ENCODE results near the gene SLC12A9. TPM values are rescaled to one million over a fixed set of nuclear protein-coding genes. Genes with fewer than 3 reads are reported as not detected.

The SLC12A9 gene
- total RNA-seq, 4 donors from 2014 or later: 21.0 to 46.2 (median 23.1) TPM

DNA sequence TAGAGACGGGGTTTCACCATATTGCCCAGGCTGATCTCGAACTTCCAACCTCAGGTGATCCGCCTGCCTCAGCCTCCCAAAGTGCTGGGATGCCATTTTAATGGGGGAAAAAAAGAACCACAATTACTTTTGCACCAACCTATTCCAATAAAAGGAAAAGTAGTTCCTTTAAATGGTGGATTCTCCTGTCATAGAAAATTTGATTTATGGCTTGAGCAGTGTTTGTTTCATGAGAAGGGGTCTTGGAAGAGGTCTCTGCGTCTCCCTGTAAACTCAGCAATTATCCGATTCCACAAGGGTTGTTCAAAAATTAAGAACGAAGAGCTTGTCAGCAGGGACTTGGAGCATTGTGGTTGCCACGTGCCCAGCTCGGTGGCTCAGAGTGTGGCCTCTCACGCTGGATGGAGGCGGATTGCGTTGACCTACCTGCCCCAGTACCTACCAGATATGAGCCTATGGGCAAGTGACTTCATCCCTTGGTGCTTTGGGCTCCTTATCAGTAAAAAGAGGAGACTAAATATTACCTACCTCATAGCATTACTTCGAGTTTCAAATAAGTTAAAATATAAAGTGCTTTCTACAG lies 11.8 kb downstream of the SLC12A9 start:
- WGBS, 2 donors (ENCODE audit: low coverage in 1 of 2): 83 to 92% methylated on average over 4 to 12 of the region's 12 CpGs
- Histone ChIP-seq H3K4me3 (no peak overlapping the region), H3K36me3 (no peaks in the 10 kb centered on the region), H3K27me3 (no peaks in the 10 kb centered on the region), H3K27ac (no peak overlapping the region), H3K4me1 (peaks cover 11 to 39% (median 34%) of the 10 kb centered on the region in 4 donors), H3K9me3 (no peaks in the 10 kb centered on the region)
- no peak for DNase-seq
- intact Hi-C loops (cut with DNase I; ENCODE audit: low total_unique reads) (no loop called here), in situ Hi-C loops (cut with MboI; ENCODE audit: low pct_ligation_motif_present in 1 of 4, low pct_unique_long_range_greater_than_20kb in 1 of 4, low sequenced_read_pairs in 3 of 4) (loop anchor here in 1 of 4 donors (25.0 kb wide), 1 partner anchor 152 kb away; the partner anchor contains the start of genes EPO and POP7)
- TF ChIP-seq POLR2AphosphoS5 (IDR thresholded peaks at IDR 0.05): no peak
- no peak for TF ChIP-seq EP300 (IDR thresholded peaks at IDR 0.05; ENCODE audit: low read depth)
- TF ChIP-seq CTCF (IDR thresholded peaks at IDR 0.05): no peak
- TF ChIP-seq POLR2A (IDR thresholded peaks at IDR 0.05): no peak

DNA sequence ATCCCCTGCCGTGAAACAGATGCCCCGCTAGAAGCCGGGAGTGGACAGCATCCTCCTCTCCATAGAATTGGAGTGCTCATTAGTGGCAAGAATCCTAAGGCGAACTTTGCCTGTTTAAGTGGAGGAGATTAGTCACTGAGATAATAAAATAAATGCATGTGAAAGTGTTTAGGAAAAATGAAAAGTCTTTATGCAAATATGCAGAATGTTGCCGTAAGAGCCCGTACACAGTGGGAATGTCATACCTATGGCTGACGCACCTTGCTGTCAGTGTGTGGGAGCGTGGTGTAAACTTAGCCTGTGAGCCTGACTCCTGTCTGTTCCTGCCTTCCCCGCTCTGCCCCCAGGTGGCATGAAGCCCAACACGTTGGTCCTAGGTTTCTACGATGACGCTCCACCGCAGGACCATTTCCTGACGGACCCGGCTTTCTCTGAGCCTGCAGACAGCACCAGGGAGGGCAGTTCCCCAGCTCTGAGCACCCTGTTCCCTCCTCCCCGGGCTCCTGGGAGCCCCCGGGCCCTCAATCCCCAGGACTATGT lies 12.9 kb downstream of the SLC12A9 start:
- no peaks in the 10 kb centered on the region for H3K27me3 ChIP-seq
- H3K27ac ChIP-seq: peak overlapping the region; percentile 92 to 97 (median 96)
- 75 to 97% methylated on average over 4 to 17 of the region's 17 CpGs for WGBS, 2 donors (ENCODE audit: low coverage in 1 of 2)
- peaks cover 11 to 39% (median 34%) of the 10 kb centered on the region in 4 donors for H3K4me1 ChIP-seq
- TF ChIP-seq EP300 (IDR thresholded peaks at IDR 0.05; ENCODE audit: low read depth) (no peak), CTCF (IDR thresholded peaks at IDR 0.05) (no peak), POLR2A (IDR thresholded peaks at IDR 0.05) (no peak), POLR2AphosphoS5 (IDR thresholded peaks at IDR 0.05) (no peak)
- no peaks in the 10 kb centered on the region for H3K9me3 ChIP-seq
- intact Hi-C loops (cut with DNase I; ENCODE audit: low total_unique reads): no loop called here
- H3K4me3 ChIP-seq: peak overlapping the region in 3 of 4 donors; percentile 69 to 74 (median 72)
- in situ Hi-C loops (cut with MboI; ENCODE audit: low pct_ligation_motif_present in 1 of 4, low pct_unique_long_range_greater_than_20kb in 1 of 4, low sequenced_read_pairs in 3 of 4): loop anchor here in 1 of 4 donors (25.0 kb wide), 1 partner anchor 153 kb away; the partner anchor contains the start of genes EPO and POP7
- no peaks in the 10 kb centered on the region for H3K36me3 ChIP-seq
- no peak for DNase-seq

DNA sequence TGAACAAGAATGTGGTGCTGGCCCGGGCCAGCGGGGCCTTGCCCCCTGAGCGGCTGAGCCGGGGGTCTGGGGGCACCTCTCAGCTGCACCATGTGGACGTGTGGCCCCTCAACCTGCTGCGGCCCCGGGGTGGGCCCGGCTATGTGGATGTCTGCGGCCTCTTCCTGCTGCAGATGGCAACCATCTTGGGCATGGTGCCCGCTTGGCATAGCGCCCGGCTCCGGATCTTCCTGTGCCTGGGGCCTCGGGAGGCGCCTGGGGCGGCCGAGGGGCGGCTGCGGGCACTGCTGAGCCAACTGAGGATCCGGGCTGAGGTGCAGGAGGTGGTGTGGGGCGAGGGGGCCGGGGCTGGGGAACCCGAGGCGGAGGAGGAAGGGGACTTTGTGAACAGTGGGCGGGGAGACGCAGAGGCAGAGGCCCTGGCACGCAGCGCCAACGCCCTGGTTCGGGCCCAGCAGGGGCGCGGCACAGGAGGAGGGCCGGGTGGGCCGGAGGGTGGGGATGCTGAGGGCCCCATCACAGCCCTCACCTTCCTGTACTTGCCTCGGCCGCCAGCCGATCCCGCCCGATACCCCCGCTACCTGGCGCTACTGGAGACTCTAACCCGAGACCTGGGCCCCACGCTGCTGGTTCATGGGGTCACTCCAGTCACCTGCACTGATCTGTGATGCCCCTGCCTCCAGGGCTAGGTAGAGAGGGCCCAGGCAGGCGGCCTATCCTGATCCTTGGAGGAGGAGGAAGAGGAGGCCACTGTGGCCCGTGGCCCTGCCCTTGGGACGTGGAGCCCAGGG lies 13.6 kb downstream of the SLC12A9 start:
- peak; percentile 86 for DNase-seq
- H3K9me3 ChIP-seq: no peaks in the 10 kb centered on the region
- in situ Hi-C loops (cut with MboI; ENCODE audit: low pct_ligation_motif_present in 1 of 4, low pct_unique_long_range_greater_than_20kb in 1 of 4, low sequenced_read_pairs in 3 of 4) (loop anchor here in 1 of 4 donors (25.0 kb wide), 1 partner anchor 154 kb away; the partner anchor contains the start of genes EPO and POP7), intact Hi-C loops (cut with DNase I; ENCODE audit: low total_unique reads) (no loop called here)
- peak; percentile 54 for TF ChIP-seq POLR2A (IDR thresholded peaks at IDR 0.05)
- no peak for TF ChIP-seq EP300 (IDR thresholded peaks at IDR 0.05; ENCODE audit: low read depth)
- peak in 2 of 3 donors; percentile 46 to 62 for TF ChIP-seq POLR2AphosphoS5 (IDR thresholded peaks at IDR 0.05)
- peaks cover 11 to 39% (median 34%) of the 10 kb centered on the region in 4 donors for H3K4me1 ChIP-seq
- H3K27me3 ChIP-seq: no peaks in the 10 kb centered on the region
- peak overlapping the region; percentile 92 to 97 (median 96) for H3K27ac ChIP-seq
- peak overlapping the region; percentile 14 to 74 (median 70) for H3K4me3 ChIP-seq
- WGBS, 2 donors (ENCODE audit: low coverage in 1 of 2): 48% methylated on average over 44 of the region's 46 CpGs; no CpG with 5 or more reads in 1 of the 2 donors
- no peaks in the 10 kb centered on the region for H3K36me3 ChIP-seq

- Histone ChIP-seq H3K9me3 (no peaks in the 10 kb centered on the region), H3K4me1 (peaks cover 11 to 39% (median 34%) of the 10 kb centered on the region in 4 donors), H3K36me3 (no peaks in the 10 kb centered on the region), H3K27me3 (no peaks in the 10 kb centered on the region), H3K27ac (peak overlapping the region; percentile 92 to 97 (median 96)), H3K4me3 (peak overlapping the region; percentile 17 to 74 (median 70))
- DNase-seq: no peak
- in situ Hi-C loops (cut with MboI; ENCODE audit: low pct_ligation_motif_present in 1 of 4, low pct_unique_long_range_greater_than_20kb in 1 of 4, low sequenced_read_pairs in 3 of 4): loop anchor here in 1 of 4 donors (25.0 kb wide), 1 partner anchor 154 kb away; the partner anchor contains the start of genes EPO and POP7
- intact Hi-C loops (cut with DNase I; ENCODE audit: low total_unique reads): no loop called here
- WGBS, 2 donors (ENCODE audit: low coverage in 1 of 2): 43% methylated on average over 5 of the region's 5 CpGs; no CpG with 5 or more reads in 1 of the 2 donors
- TF ChIP-seq POLR2A (IDR thresholded peaks at IDR 0.05) (no peak), EP300 (IDR thresholded peaks at IDR 0.05; ENCODE audit: low read depth) (no peak), CTCF (IDR thresholded peaks at IDR 0.05) (no peak), POLR2AphosphoS5 (IDR thresholded peaks at IDR 0.05) (no peak)
Measured at GRCh38 chr7:100866729-100867039, 14.2 kb downstream of the SLC12A9 start.
